Neuronal stem cell (in vitro differentiated cells): Measurements from ENCODE around the gene TMPRSS11E.
A peak's percentile ranks its signal among the peaks of the same experiment; 100 is the strongest.
"Not testable (repeated sequence)": the region's sequence is repeated elsewhere in the genome, so short reads cannot be mapped to it uniquely, and the experiment has no call there.

Experiments
- DNase-seq: peaks from one replicate; pipeline ENCODE4 v3.0.0-alpha.2; 2013; ENCODE audit warnings: low spot score
- H2AFZ ChIP-seq: one replicate; pipeline ENCODE4 v1.6.1; 2013; ENCODE audit warnings: mild to moderate bottlenecking, low read length, inconsistent platforms
- H2AK5ac ChIP-seq: 2 replicates; pipeline ENCODE4 v1.6.1; 2013; ENCODE audit warnings: low read depth, mild to moderate bottlenecking, inconsistent platforms, low read length, moderate library complexity, mixed read lengths
- H2BK120ac ChIP-seq: 2 replicates; pipeline ENCODE4 v1.6.1; 2013; ENCODE audit warnings: low read depth, mild to moderate bottlenecking, inconsistent platforms, low read length, moderate library complexity, mixed read lengths
- H2BK12ac ChIP-seq: one replicate; pipeline ENCODE4 v1.6.1; 2013; ENCODE audit warnings: low read length, inconsistent platforms
- H2BK15ac ChIP-seq: 2 replicates; pipeline ENCODE4 v1.6.1; 2013; ENCODE audit warnings: mild to moderate bottlenecking, low read length, inconsistent platforms, mixed read lengths
- H2BK5ac ChIP-seq: one replicate; pipeline ENCODE4 v1.6.1; 2013; ENCODE audit warnings: inconsistent platforms, mild to moderate bottlenecking, low read length, moderate library complexity
- H3K14ac ChIP-seq: one replicate; pipeline ENCODE4 v1.6.1; 2013; ENCODE audit warnings: low read length, inconsistent platforms
- H3K18ac ChIP-seq: 2 replicates; pipeline ENCODE4 v1.6.1; 2013; ENCODE audit warnings: low read length, inconsistent platforms
- H3K23ac ChIP-seq: 2 replicates; pipeline ENCODE4 v1.6.1; 2013; ENCODE audit warnings: low read depth, mild to moderate bottlenecking, mixed read lengths, low read length, inconsistent platforms; ENCODE audit not compliant: poor library complexity
- H3K27ac ChIP-seq: replicated peaks from 3 replicates; pipeline ENCODE4 v1.5.1; 2013; ENCODE audit warnings: low read length, inconsistent platforms
- H3K27me3 ChIP-seq, 3 experiments: 2 replicates each; pipeline ENCODE4 v1.6.1; 2013; ENCODE audit warnings: low read length in 3 of 3, mild to moderate bottlenecking in 2 of 3, inconsistent platforms in 1 of 3, low read depth in 1 of 3, mixed read lengths in 1 of 3, moderate library complexity in 1 of 3; ENCODE audit not compliant: control insufficient read depth in 3 of 3, insufficient read depth in 3 of 3
- H3K36me3 ChIP-seq, 2 donors: replicated peaks in 1 of 2; 2 replicates each; pipeline ENCODE4 v1.6.1; 2013; ENCODE audit warnings: low read length in 2 of 2; ENCODE audit not compliant: control insufficient read depth in 2 of 2, insufficient read depth in 2 of 2
- H3K4ac ChIP-seq: 2 replicates; pipeline ENCODE4 v1.6.1; 2013; ENCODE audit warnings: inconsistent platforms, mild to moderate bottlenecking, low read length, moderate library complexity
- H3K4me1 ChIP-seq, 2 donors: 1 replicate in 1 of 2; 2 replicates in 1 of 2; pipeline ENCODE4 v1.6.1; 2013; ENCODE audit warnings: low read length in 2 of 2, low read depth in 1 of 2; ENCODE audit not compliant: control insufficient read depth in 2 of 2, insufficient read depth in 1 of 2
- H3K4me2 ChIP-seq: one replicate; pipeline ENCODE4 v1.6.1; 2013; ENCODE audit warnings: mild to moderate bottlenecking, low read length, inconsistent platforms; ENCODE audit not compliant: insufficient read depth, poor library complexity, severe bottlenecking
- H3K4me3 ChIP-seq, 2 donors: 2 replicates each; pipeline ENCODE4 v1.5.1; 2013; ENCODE audit warnings: low read length in 2 of 2, mild to moderate bottlenecking in 2 of 2, inconsistent platforms in 1 of 2, moderate library complexity in 1 of 2
- H3K79me1 ChIP-seq: one replicate; pipeline ENCODE4 v1.6.1; 2013; ENCODE audit warnings: low read depth, mild to moderate bottlenecking, inconsistent platforms, low read length, moderate library complexity
- H3K9ac ChIP-seq: one replicate; pipeline ENCODE4 v1.6.1; 2013; ENCODE audit warnings: mild to moderate bottlenecking, low read depth, low read length, inconsistent platforms; ENCODE audit not compliant: poor library complexity
- H3K9me3 ChIP-seq, 2 donors: replicated peaks in 1 of 2; 2 replicates each; pipeline versions ENCODE3 to v1.6.1; 2013; ENCODE audit warnings: low read length in 2 of 2, mild to moderate bottlenecking in 2 of 2, inconsistent platforms in 1 of 2, low read depth in 1 of 2, mixed read lengths in 1 of 2, moderate library complexity in 1 of 2; ENCODE audit not compliant: control insufficient read depth in 2 of 2, insufficient read depth in 1 of 2
- H4K8ac ChIP-seq: one replicate; pipeline ENCODE4 v1.6.1; 2013; ENCODE audit warnings: low read depth, mild to moderate bottlenecking, inconsistent platforms, low read length, moderate library complexity
- H4K91ac ChIP-seq: one replicate; pipeline ENCODE4 v1.6.1; 2013; ENCODE audit warnings: low read length, low read depth, mild to moderate bottlenecking, inconsistent platforms; ENCODE audit not compliant: poor library complexity
- WGBS, 2 donors: extraction: QIAGEN DNeasy Blood & Tissue Kit; methylation state at CpG; one replicate each; pipeline ENCODE4 v1.1.7; 2013; ENCODE audit warnings: missing lambda C conversion rate in 2 of 2, mixed read lengths in 1 of 2; ENCODE audit not compliant: insufficient read length in 2 of 2, insufficient replicate concordance in 1 of 2; ENCODE audit errors: extremely low coverage in 2 of 2; 5-methylcytosine and 5-hydroxymethylcytosine counted together

The TMPRSS11E gene

DNA sequence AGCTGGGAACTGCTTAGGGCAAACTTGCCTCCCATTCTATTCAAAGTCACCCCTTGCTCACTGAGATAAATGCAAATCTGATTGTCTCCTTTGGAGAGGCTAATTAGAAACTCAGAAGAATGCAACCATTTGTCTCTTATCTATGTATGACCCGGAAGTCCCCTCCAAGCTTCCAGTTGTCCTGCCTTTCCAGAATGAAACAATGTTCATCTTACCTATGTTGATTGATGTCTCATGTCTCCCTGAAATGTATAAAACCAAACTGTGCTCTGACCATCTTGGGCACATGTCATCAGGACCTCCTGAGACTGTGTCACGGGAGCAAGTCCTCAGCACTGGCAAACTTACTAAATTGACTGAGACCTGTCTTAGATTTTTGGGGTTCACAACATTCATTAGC, 37.1 kb upstream of the TMPRSS11E start:
- no peak overlapping the region for H3K4me3 ChIP-seq
- H2BK5ac ChIP-seq = no peak overlapping the region
- H3K27me3 ChIP-seq = no peaks in the 10 kb centered on the region
- no peaks in the 10 kb centered on the region for H3K79me1 ChIP-seq
- H4K91ac ChIP-seq = no peak overlapping the region
- H2AFZ ChIP-seq = no peak overlapping the region
- H3K18ac ChIP-seq = no peak overlapping the region
- no peaks in the 10 kb centered on the region for H3K36me3 ChIP-seq
- H3K4me2 ChIP-seq = no peak overlapping the region
- no peak overlapping the region for H2BK15ac ChIP-seq
- no peak overlapping the region for H2BK120ac ChIP-seq
- no peak overlapping the region for H3K23ac ChIP-seq
- H3K4ac ChIP-seq = no peak overlapping the region
- no peak for DNase-seq
- no peak overlapping the region for H3K27ac ChIP-seq
- no peak overlapping the region for H3K14ac ChIP-seq
- no peaks in the 10 kb centered on the region for H3K4me1 ChIP-seq
- no peak overlapping the region for H2AK5ac ChIP-seq
- no peak overlapping the region for H2BK12ac ChIP-seq
- no peaks in the 10 kb centered on the region for H3K9me3 ChIP-seq
- no peak overlapping the region for H4K8ac ChIP-seq
- WGBS, 2 donors = no CpG with 5 or more reads among the region's 2 CpGs
- H3K9ac ChIP-seq = no peak overlapping the region

DNA sequence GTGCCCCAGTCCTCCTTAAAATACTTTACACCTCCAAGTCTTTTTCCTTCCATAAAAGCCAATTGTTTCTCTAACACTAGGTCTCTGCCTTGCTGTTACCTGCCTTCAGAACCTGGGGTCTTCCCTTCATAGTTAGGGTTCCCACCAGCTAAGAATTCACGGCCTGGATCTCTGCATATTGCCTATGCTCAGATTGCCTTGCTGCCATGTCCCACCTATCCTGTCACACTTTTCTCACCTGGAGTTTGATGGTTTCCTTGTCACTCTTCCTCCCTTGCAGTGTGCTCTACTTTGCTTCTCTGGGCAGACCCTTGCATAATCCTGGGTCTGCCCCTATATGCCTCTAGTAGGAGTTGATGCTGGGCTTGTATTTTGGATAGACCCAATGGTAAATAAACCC, 36.6 kb upstream of the TMPRSS11E start:
- Histone ChIP-seq H4K91ac (no peak overlapping the region), H3K9me3 (no peaks in the 10 kb centered on the region), H3K9ac (no peak overlapping the region), H3K36me3 (no peaks in the 10 kb centered on the region), H4K8ac (no peak overlapping the region), H3K23ac (peak overlapping the region; percentile 68), H3K4me2 (no peak overlapping the region), H3K4ac (no peak overlapping the region), H3K14ac (no peak overlapping the region), H3K18ac (no peak overlapping the region), H3K4me1 (no peaks in the 10 kb centered on the region), H3K27me3 (no peaks in the 10 kb centered on the region), H3K27ac (no peak overlapping the region), H2AFZ (no peak overlapping the region), H3K79me1 (no peaks in the 10 kb centered on the region), H2BK12ac (no peak overlapping the region), H2BK15ac (no peak overlapping the region), H2BK120ac (no peak overlapping the region), H3K4me3 (no peak overlapping the region), H2BK5ac (no peak overlapping the region), H2AK5ac (no peak overlapping the region)
- WGBS, 2 donors = no CpG with 5 or more reads among the region's 1 CpG
- DNase-seq = no peak

DNA sequence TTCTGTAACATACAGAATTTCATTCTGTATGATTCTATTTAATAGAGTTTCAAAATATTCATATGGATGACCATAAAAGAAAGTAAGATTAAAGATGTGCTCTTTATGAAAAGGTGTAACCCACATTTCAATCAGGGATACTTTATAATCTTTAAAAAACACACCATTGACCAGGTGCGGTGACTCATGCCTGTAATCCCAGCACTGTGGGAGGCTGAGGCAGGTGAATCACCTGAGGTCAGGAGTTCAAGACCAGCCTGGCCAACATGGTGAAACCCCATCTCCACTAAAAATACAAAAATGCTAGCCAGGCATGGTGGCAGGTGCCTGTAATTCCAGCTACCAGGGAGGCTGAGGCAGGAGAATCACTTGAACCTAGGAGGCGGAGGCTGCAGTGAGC, 35.2 kb upstream of the TMPRSS11E start:
- H3K14ac ChIP-seq, H4K91ac ChIP-seq, H3K27ac ChIP-seq, H3K4ac ChIP-seq, H2BK15ac ChIP-seq, H3K4me2 ChIP-seq, DNase-seq, H2AK5ac ChIP-seq, H3K18ac ChIP-seq, H3K4me3 ChIP-seq, H4K8ac ChIP-seq, H3K4me1 ChIP-seq, H3K79me1 ChIP-seq, H2BK5ac ChIP-seq, H3K23ac ChIP-seq, H3K9me3 ChIP-seq, H3K36me3 ChIP-seq, H2AFZ ChIP-seq, H2BK120ac ChIP-seq, H2BK12ac ChIP-seq, H3K27me3 ChIP-seq, H3K9ac ChIP-seq: not testable (repeated sequence)
- whole genome bisulfite sequencing, 2 donors = no CpG with 5 or more reads among the region's 2 CpGs

DNA sequence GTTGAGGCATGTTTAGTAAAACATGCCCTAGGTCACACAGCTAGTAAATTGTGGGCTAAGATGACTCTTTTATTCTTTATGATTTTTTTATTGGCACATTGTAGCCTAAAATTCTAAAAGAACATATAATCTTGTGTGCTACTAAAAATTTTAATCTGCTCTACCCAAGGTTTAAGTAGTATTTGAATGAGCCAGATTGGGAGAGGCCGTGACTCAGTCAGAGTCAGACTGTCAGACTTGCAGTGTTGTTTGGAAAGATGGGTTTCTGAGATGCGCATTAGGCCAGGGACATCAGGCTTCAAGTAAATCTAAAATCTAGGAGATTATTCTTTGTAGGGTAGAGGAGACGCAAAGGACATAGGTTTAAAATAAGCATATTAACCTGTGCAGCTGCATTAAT, 30.7 kb upstream of the TMPRSS11E start:
- H4K8ac ChIP-seq = no peak overlapping the region
- H3K9ac ChIP-seq = no peak overlapping the region
- no peak overlapping the region for H3K14ac ChIP-seq
- no peak for DNase-seq
- no peak overlapping the region for H2BK5ac ChIP-seq
- H3K23ac ChIP-seq = no peak overlapping the region
- H2BK15ac ChIP-seq = no peak overlapping the region
- H3K4me2 ChIP-seq = no peak overlapping the region
- no peak overlapping the region for H2BK12ac ChIP-seq
- no peak overlapping the region for H3K27ac ChIP-seq
- H2AFZ ChIP-seq = no peak overlapping the region
- no peaks in the 10 kb centered on the region for H3K27me3 ChIP-seq
- no peaks in the 10 kb centered on the region for H3K79me1 ChIP-seq
- no peak overlapping the region for H4K91ac ChIP-seq
- no peak overlapping the region for H3K18ac ChIP-seq
- no peaks in the 10 kb centered on the region for H3K36me3 ChIP-seq
- no peak overlapping the region for H3K4me3 ChIP-seq
- no peak overlapping the region for H2BK120ac ChIP-seq
- no CpG with 5 or more reads among the region's 3 CpGs for WGBS, 2 donors
- H3K4ac ChIP-seq = no peak overlapping the region
- no peaks in the 10 kb centered on the region for H3K4me1 ChIP-seq
- H3K9me3 ChIP-seq = peaks cover 1 to 4% of the 10 kb centered on the region in 2 donors
- no peak overlapping the region for H2AK5ac ChIP-seq
